Measurements from ENCODE around the gene SENP5. TPM values are rescaled to one million over a fixed set of nuclear protein-coding genes. Genes with fewer than 3 reads are reported as not detected.

The SENP5 gene
- total RNA-seq, 4 donors from 2014 or later: 43.7 to 45.4 (median 44.1) TPM

DNA sequence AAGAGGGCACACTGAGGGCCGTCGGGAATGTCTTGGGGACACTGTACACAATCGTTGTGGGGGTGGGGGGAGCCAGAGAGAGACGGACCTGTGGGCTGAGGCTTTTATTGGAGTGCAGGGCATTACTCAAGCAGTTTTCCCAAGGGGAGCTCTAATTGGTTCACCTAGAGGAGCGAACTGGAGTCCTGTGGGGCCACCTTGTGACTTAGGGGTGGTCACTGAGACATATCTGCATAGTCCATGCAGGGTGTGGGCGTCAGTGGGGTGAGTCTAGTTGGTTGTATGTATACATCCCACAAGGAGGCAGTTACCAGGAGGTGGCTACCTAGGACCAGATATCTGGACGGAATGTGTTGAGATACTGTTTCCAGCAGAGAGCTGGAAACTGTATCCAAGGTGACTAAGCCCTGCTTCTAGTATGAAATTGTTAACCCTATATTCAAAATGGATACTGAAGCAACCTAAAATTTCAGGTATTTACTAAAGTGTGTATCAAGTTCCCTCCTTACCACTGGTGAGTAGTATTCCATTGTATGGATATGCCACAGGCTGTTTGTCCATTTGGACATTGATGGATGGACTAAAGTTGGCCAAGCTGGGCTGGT is 103.5 kb downstream of the SENP5 start:
- 86% methylated on average over 7 of the region's 7 CpGs for WGBS
- TF ChIP-seq, protein P1, sequence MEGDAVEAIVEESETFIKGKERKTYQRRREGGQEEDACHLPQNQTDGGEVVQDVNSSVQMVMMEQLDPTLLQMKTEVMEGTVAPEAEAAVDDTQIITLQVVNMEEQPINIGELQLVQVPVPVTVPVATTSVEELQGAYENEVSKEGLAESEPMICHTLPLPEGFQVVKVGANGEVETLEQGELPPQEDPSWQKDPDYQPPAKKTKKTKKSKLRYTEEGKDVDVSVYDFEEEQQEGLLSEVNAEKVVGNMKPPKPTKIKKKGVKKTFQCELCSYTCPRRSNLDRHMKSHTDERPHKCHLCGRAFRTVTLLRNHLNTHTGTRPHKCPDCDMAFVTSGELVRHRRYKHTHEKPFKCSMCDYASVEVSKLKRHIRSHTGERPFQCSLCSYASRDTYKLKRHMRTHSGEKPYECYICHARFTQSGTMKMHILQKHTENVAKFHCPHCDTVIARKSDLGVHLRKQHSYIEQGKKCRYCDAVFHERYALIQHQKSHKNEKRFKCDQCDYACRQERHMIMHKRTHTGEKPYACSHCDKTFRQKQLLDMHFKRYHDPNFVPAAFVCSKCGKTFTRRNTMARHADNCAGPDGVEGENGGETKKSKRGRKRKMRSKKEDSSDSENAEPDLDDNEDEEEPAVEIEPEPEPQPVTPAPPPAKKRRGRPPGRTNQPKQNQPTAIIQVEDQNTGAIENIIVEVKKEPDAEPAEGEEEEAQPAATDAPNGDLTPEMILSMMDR (IDR thresholded peaks at IDR 0.05): no peak
- TF ChIP-seq POLR2AphosphoS5 (IDR thresholded peaks at IDR 0.05) (no peak), EP300 (IDR thresholded peaks at IDR 0.05) (no peak), POLR2A (IDR thresholded peaks at IDR 0.05; ENCODE audit: low read depth) (no peak)
- no peak overlapping the region for H3K27ac ChIP-seq (replicated peaks in 1 of 4)
- H3K4me3 ChIP-seq: no peak overlapping the region
- no peaks in the 10 kb centered on the region for H3K9me3 ChIP-seq
- intact Hi-C loops (cut with DNase I): no loop called here
- peaks cover 0 to 9% (median 4%) of the 10 kb centered on the region in 4 donors for H3K36me3 ChIP-seq
- no peak for DNase-seq (ENCODE audit: extremely low spot score)
- no peaks in the 10 kb centered on the region for H3K27me3 ChIP-seq
- H3K4me1 ChIP-seq: peaks cover 11 to 34% (median 24%) of the 10 kb centered on the region in 4 donors

DNA sequence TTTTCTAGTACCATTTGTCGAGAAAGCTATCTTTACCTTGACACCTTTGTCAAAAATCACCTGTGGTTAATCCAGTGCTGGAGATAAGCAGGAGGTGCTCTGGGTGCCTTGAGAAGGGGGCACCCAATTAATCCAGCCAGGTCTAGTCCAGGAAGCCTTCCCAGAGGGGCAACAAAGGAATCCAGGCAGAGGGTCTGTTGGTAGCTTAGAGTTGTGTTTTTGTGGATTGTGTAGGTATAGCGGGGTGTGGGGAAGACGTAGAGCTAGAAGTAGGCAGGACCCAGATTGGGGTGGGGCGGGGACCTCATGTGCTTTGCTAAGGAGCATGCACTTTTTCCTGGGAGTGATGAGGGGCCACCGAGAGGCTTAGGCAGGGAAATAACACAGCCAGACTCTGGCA is 106.9 kb downstream of the SENP5 start:
- Histone ChIP-seq H3K27ac (replicated peaks in 1 of 4) (no peak overlapping the region), H3K27me3 (peaks cover 0 to 4% (median 0%) of the 10 kb centered on the region in 4 donors), H3K36me3 (no peaks in the 10 kb centered on the region), H3K4me1 (peaks cover 3 to 15% (median 8%) of the 10 kb centered on the region in 4 donors), H3K9me3 (no peaks in the 10 kb centered on the region), H3K4me3 (no peak overlapping the region)
- WGBS: 90% methylated on average over 5 of the region's 5 CpGs
- intact Hi-C loops (cut with DNase I): no loop called here
- TF ChIP-seq POLR2AphosphoS5 (IDR thresholded peaks at IDR 0.05) (no peak), EP300 (IDR thresholded peaks at IDR 0.05) (no peak), POLR2A (IDR thresholded peaks at IDR 0.05; ENCODE audit: low read depth) (no peak)
- TF ChIP-seq, protein P1 (IDR thresholded peaks at IDR 0.05): no peak
- no peak for DNase-seq (ENCODE audit: extremely low spot score)

DNA sequence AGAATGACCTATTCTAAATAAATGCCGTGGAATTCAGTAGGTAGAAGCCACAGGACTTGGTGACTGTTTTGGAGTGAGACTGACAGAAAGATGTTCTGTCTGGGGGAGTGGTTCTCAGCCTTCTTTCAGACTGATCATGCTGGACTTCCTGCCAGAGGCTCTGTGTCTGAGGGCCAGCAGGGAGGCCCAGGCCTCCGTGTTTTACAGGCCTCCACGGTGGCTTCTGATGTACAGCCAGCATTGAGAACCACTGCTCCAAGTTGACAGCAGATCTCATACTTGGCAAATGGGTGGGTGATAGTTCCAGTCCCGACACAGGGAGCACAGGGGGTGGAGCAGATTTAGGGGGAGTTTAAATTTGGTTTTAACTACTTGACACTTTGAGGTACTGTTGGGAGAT is 107.6 kb downstream of the SENP5 start:
- Histone ChIP-seq H3K27ac (replicated peaks in 1 of 4) (no peak overlapping the region), H3K27me3 (peaks cover 0 to 4% (median 0%) of the 10 kb centered on the region in 4 donors), H3K4me3 (no peak overlapping the region), H3K36me3 (no peaks in the 10 kb centered on the region), H3K4me1 (peaks cover 0 to 8% (median 4%) of the 10 kb centered on the region in 4 donors), H3K9me3 (no peaks in the 10 kb centered on the region)
- TF ChIP-seq POLR2AphosphoS5 (IDR thresholded peaks at IDR 0.05) (no peak), POLR2A (IDR thresholded peaks at IDR 0.05; ENCODE audit: low read depth) (no peak), EP300 (IDR thresholded peaks at IDR 0.05) (no peak)
- TF ChIP-seq, protein P1 (IDR thresholded peaks at IDR 0.05): no peak
- intact Hi-C loops (cut with DNase I): no loop called here
- 77% methylated on average over 4 of the region's 4 CpGs for WGBS
- no peak for DNase-seq (ENCODE audit: extremely low spot score)

DNA sequence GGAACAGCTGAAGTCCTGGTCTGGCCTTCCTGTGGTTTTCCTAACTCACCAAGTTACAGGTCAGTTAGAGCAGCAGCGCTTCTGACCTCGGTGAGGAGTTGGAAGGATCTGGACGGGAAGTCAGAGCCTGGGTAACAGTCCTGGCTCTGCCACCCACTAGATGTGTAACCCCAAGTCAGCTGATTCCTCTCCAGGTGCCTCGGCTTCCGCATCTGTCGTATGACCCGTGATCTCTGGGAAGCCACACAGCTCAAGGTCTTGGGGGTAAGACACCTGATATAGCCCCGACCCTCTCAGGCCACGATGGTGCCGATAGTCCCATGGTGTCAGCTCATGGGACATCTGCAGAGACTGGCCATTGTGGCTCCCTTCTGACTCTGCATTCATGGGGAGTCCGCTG is 109.2 kb downstream of the SENP5 start:
- peaks cover 0 to 8% (median 4%) of the 10 kb centered on the region in 4 donors for H3K4me1 ChIP-seq
- H3K27ac ChIP-seq (replicated peaks in 1 of 4): no peak overlapping the region
- H3K9me3 ChIP-seq: no peaks in the 10 kb centered on the region
- H3K4me3 ChIP-seq: no peak overlapping the region
- TF ChIP-seq POLR2AphosphoS5 (IDR thresholded peaks at IDR 0.05): no peak
- no peak for DNase-seq (ENCODE audit: extremely low spot score)
- peaks cover 0 to 4% (median 0%) of the 10 kb centered on the region in 4 donors for H3K27me3 ChIP-seq
- 78% methylated on average over 11 of the region's 11 CpGs for WGBS
- intact Hi-C loops (cut with DNase I): no loop called here
- no peaks in the 10 kb centered on the region for H3K36me3 ChIP-seq

DNA sequence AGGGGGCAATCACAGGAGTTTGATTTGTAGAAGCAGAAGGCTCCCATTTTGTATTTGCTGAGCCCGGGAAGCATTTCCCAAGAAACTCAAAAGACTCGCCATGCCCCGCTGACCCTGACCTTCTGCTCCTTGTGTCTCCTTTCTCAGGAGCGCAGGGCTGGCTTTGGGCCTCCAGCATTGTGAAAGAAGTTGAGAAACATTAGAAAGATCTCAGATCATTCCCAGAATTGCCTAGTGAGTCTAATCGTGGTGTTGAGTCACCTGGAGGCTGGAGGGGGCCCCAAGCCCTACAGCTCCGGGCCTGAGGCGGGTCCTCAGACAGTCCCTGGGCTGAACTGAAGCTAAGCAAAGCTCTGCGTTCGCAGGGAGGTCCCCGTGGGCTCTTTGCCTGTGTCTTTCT is 111.8 kb downstream of the SENP5 start:
- H3K9me3 ChIP-seq: peaks cover 0 to 8% (median 0%) of the 10 kb centered on the region in 4 donors
- no peaks in the 10 kb centered on the region for H3K36me3 ChIP-seq
- no peak overlapping the region for H3K27ac ChIP-seq (replicated peaks in 1 of 4)
- peaks cover 0 to 8% (median 0%) of the 10 kb centered on the region in 4 donors for H3K27me3 ChIP-seq
- intact Hi-C loops (cut with DNase I): loop anchor here (2.0 kb wide), 1 partner anchor 207 kb away; no protein-coding TSS in a partner anchor
- H3K4me3 ChIP-seq: no peak overlapping the region
- TF ChIP-seq EP300 (IDR thresholded peaks at IDR 0.05) (no peak), POLR2AphosphoS5 (IDR thresholded peaks at IDR 0.05) (no peak), POLR2A (IDR thresholded peaks at IDR 0.05; ENCODE audit: low read depth) (no peak)
- TF ChIP-seq, protein P1 (IDR thresholded peaks at IDR 0.05): no peak
- DNase-seq (ENCODE audit: extremely low spot score): no peak
- 84% methylated on average over 9 of the region's 10 CpGs for WGBS
- peaks cover 0 to 8% (median 4%) of the 10 kb centered on the region in 4 donors for H3K4me1 ChIP-seq

Measured in esophagus muscularis mucosa (tissue), 4 donors.